Measurements from ENCODE around the gene C3orf20. TPM values are rescaled to one million over a fixed set of nuclear protein-coding genes. Genes with fewer than 3 reads are reported as not detected.

C3orf20 gene
- total RNA-seq (2014; rRNA removed; shearing (Covaris generic)), result not detected in 2 replicates
- not detected in 2 replicates for polyA plus RNA-seq (2015; cell fraction: cytosol; rRNA removed)
- polyA plus RNA-seq (2015; cell fraction: nucleus; rRNA removed), result not detected in 2 replicates

GRCh38 chr3:14674841-14675240 is at the start of gene C3orf20:
Gene C3orf20 (plus strand): TSS chr3:14675141. CDS start chr3:14682714, 7,573 bp downstream.
- no peak for DNase-seq (ENCODE audit: low read depth, low spot score)
- in situ Hi-C loops (cut with HindIII; ENCODE audit: low pct_unique_long_range_greater_than_20kb, low sequenced_read_pairs), result no loop called here

GRCh38 chr3:14625443-14625842 is 49.5 kb upstream of the C3orf20 start:
- no peak for DNase-seq (ENCODE audit: low read depth, low spot score)
- in situ Hi-C loops (cut with HindIII; ENCODE audit: low pct_unique_long_range_greater_than_20kb, low sequenced_read_pairs), result no loop called here

- in situ Hi-C loops (cut with HindIII; ENCODE audit: low pct_unique_long_range_greater_than_20kb, low sequenced_read_pairs), result no loop called here
- no peak for DNase-seq (ENCODE audit: low read depth, low spot score)
Measured at GRCh38 chr3:14627815-14628214, 47.1 kb upstream of the C3orf20 start.

- in situ Hi-C loops (cut with HindIII; ENCODE audit: low pct_unique_long_range_greater_than_20kb, low sequenced_read_pairs), result no loop called here
- no peak for DNase-seq (ENCODE audit: low read depth, low spot score)
Measured at GRCh38 chr3:14628406-14628805, 46.5 kb upstream of the C3orf20 start.

GRCh38 chr3:14630404-14631100 is 44.4 kb upstream of the C3orf20 start:
- DNase-seq (ENCODE audit: low read depth, low spot score), result no peak
- in situ Hi-C loops (cut with HindIII; ENCODE audit: low pct_unique_long_range_greater_than_20kb, low sequenced_read_pairs), result no loop called here

- in situ Hi-C loops (cut with HindIII; ENCODE audit: low pct_unique_long_range_greater_than_20kb, low sequenced_read_pairs), result no loop called here
- DNase-seq (ENCODE audit: low read depth, low spot score), result no peak
Measured at GRCh38 chr3:14631101-14631497, 43.8 kb upstream of the C3orf20 start.

- in situ Hi-C loops (cut with HindIII; ENCODE audit: low pct_unique_long_range_greater_than_20kb, low sequenced_read_pairs), result no loop called here
- DNase-seq (ENCODE audit: low read depth, low spot score), result no peak
Measured at GRCh38 chr3:14631687-14632441, 43.1 kb upstream of the C3orf20 start.

- in situ Hi-C loops (cut with HindIII; ENCODE audit: low pct_unique_long_range_greater_than_20kb, low sequenced_read_pairs), result no loop called here
Measured at GRCh38 chr3:14632442-14632930, 42.5 kb upstream of the C3orf20 start.

GRCh38 chr3:14633417-14633816 is 41.5 kb upstream of the C3orf20 start:
- DNase-seq (ENCODE audit: low read depth, low spot score), result no peak
- in situ Hi-C loops (cut with HindIII; ENCODE audit: low pct_unique_long_range_greater_than_20kb, low sequenced_read_pairs), result no loop called here

More at GRCh38 chr3:14632442-14632930, 42.5 kb upstream of the C3orf20 start:
- DNase-seq (ENCODE audit: low read depth, low spot score), result no peak

GRCh38 chr3:14633819-14634424 is 41.0 kb upstream of the C3orf20 start:
- peak; percentile 75 for DNase-seq (ENCODE audit: low read depth, low spot score)
- in situ Hi-C loops (cut with HindIII; ENCODE audit: low pct_unique_long_range_greater_than_20kb, low sequenced_read_pairs), result no loop called here

- DNase-seq (ENCODE audit: low read depth, low spot score), result no peak
Measured at GRCh38 chr3:14634763-14635400, 40.1 kb upstream of the C3orf20 start.

GRCh38 chr3:14636496-14637087 is 38.3 kb upstream of the C3orf20 start:
- in situ Hi-C loops (cut with HindIII; ENCODE audit: low pct_unique_long_range_greater_than_20kb, low sequenced_read_pairs), result no loop called here
- DNase-seq (ENCODE audit: low read depth, low spot score), result no peak

More at GRCh38 chr3:14634763-14635400, 40.1 kb upstream of the C3orf20 start:
- in situ Hi-C loops (cut with HindIII; ENCODE audit: low pct_unique_long_range_greater_than_20kb, low sequenced_read_pairs), result no loop called here

- in situ Hi-C loops (cut with HindIII; ENCODE audit: low pct_unique_long_range_greater_than_20kb, low sequenced_read_pairs), result no loop called here
- no peak for DNase-seq (ENCODE audit: low read depth, low spot score)
Measured at GRCh38 chr3:14640157-14640562, 34.8 kb upstream of the C3orf20 start.

GRCh38 chr3:14640734-14641133 is 34.2 kb upstream of the C3orf20 start:
- no peak for DNase-seq (ENCODE audit: low read depth, low spot score)
- in situ Hi-C loops (cut with HindIII; ENCODE audit: low pct_unique_long_range_greater_than_20kb, low sequenced_read_pairs), result no loop called here

GRCh38 chr3:14641346-14641745 is 33.6 kb upstream of the C3orf20 start:
- DNase-seq (ENCODE audit: low read depth, low spot score), result no peak
- in situ Hi-C loops (cut with HindIII; ENCODE audit: low pct_unique_long_range_greater_than_20kb, low sequenced_read_pairs), result no loop called here

GRCh38 chr3:14645453-14645852 is 29.5 kb upstream of the C3orf20 start:
- DNase-seq (ENCODE audit: low read depth, low spot score), result no peak
- in situ Hi-C loops (cut with HindIII; ENCODE audit: low pct_unique_long_range_greater_than_20kb, low sequenced_read_pairs), result no loop called here

GRCh38 chr3:14646131-14646573 is 28.8 kb upstream of the C3orf20 start:
- no peak for DNase-seq (ENCODE audit: low read depth, low spot score)
- in situ Hi-C loops (cut with HindIII; ENCODE audit: low pct_unique_long_range_greater_than_20kb, low sequenced_read_pairs), result no loop called here
